K562 (cell line): ENCODE results near the gene PGGHG. TPM values are rescaled to one million over a fixed set of nuclear protein-coding genes. Genes with fewer than 3 reads are reported as not detected.
A peak's percentile ranks its signal among the peaks of the same experiment; 100 is the strongest.

Experiments
- ARID2 ChIP-seq: fragments of 450-650 bp; IDR thresholded peaks from 2 replicates; pipeline ENCODE4 v1.6.1; 2017; ENCODE audit warnings: antibody characterized with exemption, mild to moderate bottlenecking
- BACH1 ChIP-seq: fragments of 200-800 bp; sonication (Bioruptor generic); IDR thresholded peaks from 2 replicates; pipeline ENCODE4 v1.6.1; 2016; ENCODE audit warnings: missing genetic modification characterization, missing compliant biosample characterization
- CAMTA2 ChIP-seq: fragments of 250-450 bp; sonication (Bioruptor Pico); conservative IDR thresholded peaks from 2 replicates; pipeline ENCODE4 v1.5.1; 2022
- CC2D1A ChIP-seq: fragments of 450-650 bp; IDR thresholded peaks from 2 replicates; pipeline ENCODE4 v1.6.1; 2017; ENCODE audit warnings: mild to moderate bottlenecking
- CCNT2 ChIP-seq: IDR thresholded peaks from 2 replicates; pipeline ENCODE4 v1.6.1; 2011; ENCODE audit warnings: borderline replicate concordance, low read depth, mild to moderate bottlenecking, moderate library complexity, mixed read lengths, low read length; ENCODE audit not compliant: insufficient read length; ENCODE audit errors: extremely low read depth
- GATAD2A ChIP-seq: fragments of 450-650 bp; IDR thresholded peaks from 2 replicates; pipeline ENCODE4 v1.6.1; 2017
- JUND ChIP-seq, 2 experiments: IDR thresholded peaks; 2 replicates in 1 of 2; 3 replicates in 1 of 2; pipeline ENCODE4 v1.6.1; 2011; ENCODE audit warnings: borderline replicate concordance in 2 of 2, low read depth in 2 of 2, low read length in 2 of 2, improper control_type of control experiment in 1 of 2, missing biosample characterization in 1 of 2, missing genetic modification characterization in 1 of 2, missing genetic modification reagents in 1 of 2
- KLF16 ChIP-seq: IDR thresholded peaks from 2 replicates; pipeline ENCODE4 v1.6.1; 2016; ENCODE audit warnings: antibody characterized with exemption
- LEF1 ChIP-seq: fragments of 450-650 bp; IDR thresholded peaks from 2 replicates; pipeline ENCODE4 v1.6.1; 2016; ENCODE audit warnings: mild to moderate bottlenecking
- MTA3 ChIP-seq: fragments of 450-650 bp; formaldehyde crosslinking; IDR thresholded peaks from 2 replicates; pipeline ENCODE4 v1.6.1; 2017; ENCODE audit warnings: mild to moderate bottlenecking, borderline replicate concordance
- SNIP1 ChIP-seq: fragments of 450-650 bp; IDR thresholded peaks from 2 replicates; pipeline ENCODE4 v1.7.1; 2017; ENCODE audit warnings: low read depth, mild to moderate bottlenecking
- SOX6 ChIP-seq: fragments of 450-650 bp; IDR thresholded peaks from 2 replicates; pipeline ENCODE4 v1.6.1; 2014; ENCODE audit warnings: mild to moderate bottlenecking
- TCF7L2 ChIP-seq: fragments of 150-350 bp; IDR thresholded peaks from 2 replicates; pipeline ENCODE4 v1.6.1; 2016; ENCODE audit warnings: low read depth, mild to moderate bottlenecking, low read length, moderate library complexity
- ZNF282 ChIP-seq: sonication (generic); formaldehyde crosslinking; IDR thresholded peaks from 2 replicates; pipeline ENCODE4 v1.8.1; 2023; ENCODE audit warnings: missing genetic modification reagents
- ZNF551 ChIP-seq: fragments of 250-450 bp; sonication (Bioruptor Pico); IDR thresholded peaks from 2 replicates; pipeline ENCODE4 v1.5.0; 2021; ENCODE audit warnings: mild to moderate bottlenecking, moderate library complexity
- ZNF644 ChIP-seq: fragments of 200-800 bp; sonication (Bioruptor generic); IDR thresholded peaks from 2 replicates; pipeline ENCODE4 v1.6.1; 2016; ENCODE audit warnings: low read depth, missing genetic modification characterization, missing compliant biosample characterization
- polyA plus RNA-seq, 8 experiments: library from polyadenylated mRNA; depleted of rRNA in 4 of 8; stranded (reverse) in 5 of 8; unstranded in 3 of 8; fragments of >200 nt; fragmentation: Nextera tagmentation in 2 of 8; fragmentation: Illumina TruSeq in 1 of 8; extraction: Ambion mirVana in 2 of 8; extraction: Trizol in 1 of 8; gene quantifications; 2 replicates each; pipeline versions ENCODE4 v1.2.1 to v1.2.3, GENCODE V29; 2011 to 2014; ENCODE audit warnings: inconsistent platforms in 1 of 8, missing spikeins in 1 of 8
- total RNA-seq, 7 experiments: library from RNA; depleted of rRNA in 6 of 7; stranded (reverse); fragments of >200 nt in 6 of 7; fragmentation: Illumina TruSeq in 2 of 7; extraction: Trizol in 2 of 7; gene quantifications; 2 replicates each; pipeline versions ENCODE4 v1.2.1 to v1.2.3, GENCODE V29; 2011 to 2021; ENCODE audit warnings: low replicate concordance in 1 of 7
- TF ChIP-seq, protein P1 (sequence below): sonication (generic); formaldehyde crosslinking; IDR thresholded peaks from 2 replicates; pipeline ENCODE4 v1.8.0; 2022; ENCODE audit warnings: missing genetic modification reagents, mild to moderate bottlenecking, moderate library complexity, borderline replicate concordance
- TF ChIP-seq, protein P2 (sequence below): sonication (generic); formaldehyde crosslinking; IDR thresholded peaks from 2 replicates; pipeline ENCODE4 v1.8.1; 2022; ENCODE audit warnings: missing genetic modification reagents
- TF ChIP-seq, protein P3 (sequence below): sonication (generic); formaldehyde crosslinking; IDR thresholded peaks from 2 replicates; pipeline ENCODE4 v1.8.0; 2023; ENCODE audit warnings: mild to moderate bottlenecking, missing genetic modification reagents
- TF ChIP-seq, protein P4 (sequence below): fragments of 450-650 bp; IDR thresholded peaks from 2 replicates; pipeline ENCODE4 v1.7.0; 2016; ENCODE audit warnings: borderline replicate concordance

PGGHG gene
- total and polyA plus RNA-seq, 9 of the 15 experiments (the other 6 are each of a cell fraction or from before 2014, with no cell fraction given), result 0.38 to 85.1 (median 18.1) TPM

DNA sequence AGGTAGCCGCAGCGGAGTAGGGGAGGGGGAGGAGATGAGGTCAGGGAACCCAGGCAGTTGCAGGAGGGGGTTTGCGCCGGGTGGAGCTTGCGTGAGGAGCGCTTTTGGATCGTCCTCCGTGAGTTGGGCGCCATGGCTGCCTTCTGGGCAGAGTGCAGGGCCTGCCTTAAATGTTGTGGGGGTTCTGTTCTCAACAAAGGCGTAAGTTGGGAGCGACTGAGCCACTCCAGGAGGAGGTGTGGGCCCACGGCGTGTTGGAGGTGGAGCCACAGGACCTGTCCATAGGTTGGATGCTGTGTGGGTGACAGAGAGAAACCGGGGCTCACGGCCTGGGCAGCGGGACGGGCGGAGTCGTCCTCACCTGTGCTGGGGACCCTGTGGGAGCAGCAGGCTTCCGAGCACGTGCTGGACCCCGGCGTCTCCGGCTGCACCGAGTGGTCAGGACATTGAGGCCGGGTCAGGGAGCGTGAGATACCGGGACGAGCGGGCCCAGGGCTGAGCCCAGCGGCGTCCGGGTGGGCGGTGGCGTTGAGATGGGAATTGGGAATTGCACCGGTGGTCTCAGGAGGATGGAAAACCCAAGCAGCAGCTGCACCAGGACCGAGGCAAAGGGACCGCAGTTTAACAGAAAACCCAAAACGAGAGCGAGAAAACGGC lies 977 bp upstream of the PGGHG start (continued):
- TF ChIP-seq, protein P1, sequence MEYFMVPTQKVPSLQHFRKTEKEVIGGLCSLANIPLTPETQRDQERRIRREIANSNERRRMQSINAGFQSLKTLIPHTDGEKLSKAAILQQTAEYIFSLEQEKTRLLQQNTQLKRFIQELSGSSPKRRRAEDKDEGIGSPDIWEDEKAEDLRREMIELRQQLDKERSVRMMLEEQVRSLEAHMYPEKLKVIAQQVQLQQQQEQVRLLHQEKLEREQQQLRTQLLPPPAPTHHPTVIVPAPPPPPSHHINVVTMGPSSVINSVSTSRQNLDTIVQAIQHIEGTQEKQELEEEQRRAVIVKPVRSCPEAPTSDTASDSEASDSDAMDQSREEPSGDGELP, result no peak
- peak; percentile 24; the same call in 1 of the 2 replicates for TF ChIP-seq MTA3
- TF ChIP-seq, protein P2, sequence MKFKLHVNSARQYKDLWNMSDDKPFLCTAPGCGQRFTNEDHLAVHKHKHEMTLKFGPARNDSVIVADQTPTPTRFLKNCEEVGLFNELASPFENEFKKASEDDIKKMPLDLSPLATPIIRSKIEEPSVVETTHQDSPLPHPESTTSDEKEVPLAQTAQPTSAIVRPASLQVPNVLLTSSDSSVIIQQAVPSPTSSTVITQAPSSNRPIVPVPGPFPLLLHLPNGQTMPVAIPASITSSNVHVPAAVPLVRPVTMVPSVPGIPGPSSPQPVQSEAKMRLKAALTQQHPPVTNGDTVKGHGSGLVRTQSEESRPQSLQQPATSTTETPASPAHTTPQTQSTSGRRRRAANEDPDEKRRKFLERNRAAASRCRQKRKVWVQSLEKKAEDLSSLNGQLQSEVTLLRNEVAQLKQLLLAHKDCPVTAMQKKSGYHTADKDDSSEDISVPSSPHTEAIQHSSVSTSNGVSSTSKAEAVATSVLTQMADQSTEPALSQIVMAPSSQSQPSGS, result no peak
- TF ChIP-seq ZNF551 (CRISPR knock-in tag), result no peak
- no peak for TF ChIP-seq ARID2
- no peak for TF ChIP-seq CAMTA2 (CRISPR knock-in tag)
- TF ChIP-seq, protein P3, sequence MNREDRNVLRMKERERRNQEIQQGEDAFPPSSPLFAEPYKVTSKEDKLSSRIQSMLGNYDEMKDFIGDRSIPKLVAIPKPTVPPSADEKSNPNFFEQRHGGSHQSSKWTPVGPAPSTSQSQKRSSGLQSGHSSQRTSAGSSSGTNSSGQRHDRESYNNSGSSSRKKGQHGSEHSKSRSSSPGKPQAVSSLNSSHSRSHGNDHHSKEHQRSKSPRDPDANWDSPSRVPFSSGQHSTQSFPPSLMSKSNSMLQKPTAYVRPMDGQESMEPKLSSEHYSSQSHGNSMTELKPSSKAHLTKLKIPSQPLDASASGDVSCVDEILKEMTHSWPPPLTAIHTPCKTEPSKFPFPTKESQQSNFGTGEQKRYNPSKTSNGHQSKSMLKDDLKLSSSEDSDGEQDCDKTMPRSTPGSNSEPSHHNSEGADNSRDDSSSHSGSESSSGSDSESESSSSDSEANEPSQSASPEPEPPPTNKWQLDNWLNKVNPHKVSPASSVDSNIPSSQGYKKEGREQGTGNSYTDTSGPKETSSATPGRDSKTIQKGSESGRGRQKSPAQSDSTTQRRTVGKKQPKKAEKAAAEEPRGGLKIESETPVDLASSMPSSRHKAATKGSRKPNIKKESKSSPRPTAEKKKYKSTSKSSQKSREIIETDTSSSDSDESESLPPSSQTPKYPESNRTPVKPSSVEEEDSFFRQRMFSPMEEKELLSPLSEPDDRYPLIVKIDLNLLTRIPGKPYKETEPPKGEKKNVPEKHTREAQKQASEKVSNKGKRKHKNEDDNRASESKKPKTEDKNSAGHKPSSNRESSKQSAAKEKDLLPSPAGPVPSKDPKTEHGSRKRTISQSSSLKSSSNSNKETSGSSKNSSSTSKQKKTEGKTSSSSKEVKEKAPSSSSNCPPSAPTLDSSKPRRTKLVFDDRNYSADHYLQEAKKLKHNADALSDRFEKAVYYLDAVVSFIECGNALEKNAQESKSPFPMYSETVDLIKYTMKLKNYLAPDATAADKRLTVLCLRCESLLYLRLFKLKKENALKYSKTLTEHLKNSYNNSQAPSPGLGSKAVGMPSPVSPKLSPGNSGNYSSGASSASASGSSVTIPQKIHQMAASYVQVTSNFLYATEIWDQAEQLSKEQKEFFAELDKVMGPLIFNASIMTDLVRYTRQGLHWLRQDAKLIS, result no peak
- no peak for TF ChIP-seq BACH1 (tag)
- TF ChIP-seq JUND (IDR thresholded peaks at IDR 0.05; ENCODE audit: borderline replicate concordance, low read depth, low read length), result no peak
- TF ChIP-seq JUND (tag; IDR thresholded peaks at IDR 0.05; ENCODE audit: borderline replicate concordance, low read depth, low read length), result no peak
- no peak for TF ChIP-seq TCF7L2
- TF ChIP-seq ZNF282 (CRISPR knock-in tag), result peak; percentile 65; the same call in 1 of the 2 replicates
- no peak for TF ChIP-seq KLF16
- no peak for TF ChIP-seq SOX6
- TF ChIP-seq ZNF644 (tag), result no peak
- TF ChIP-seq, protein P4, sequence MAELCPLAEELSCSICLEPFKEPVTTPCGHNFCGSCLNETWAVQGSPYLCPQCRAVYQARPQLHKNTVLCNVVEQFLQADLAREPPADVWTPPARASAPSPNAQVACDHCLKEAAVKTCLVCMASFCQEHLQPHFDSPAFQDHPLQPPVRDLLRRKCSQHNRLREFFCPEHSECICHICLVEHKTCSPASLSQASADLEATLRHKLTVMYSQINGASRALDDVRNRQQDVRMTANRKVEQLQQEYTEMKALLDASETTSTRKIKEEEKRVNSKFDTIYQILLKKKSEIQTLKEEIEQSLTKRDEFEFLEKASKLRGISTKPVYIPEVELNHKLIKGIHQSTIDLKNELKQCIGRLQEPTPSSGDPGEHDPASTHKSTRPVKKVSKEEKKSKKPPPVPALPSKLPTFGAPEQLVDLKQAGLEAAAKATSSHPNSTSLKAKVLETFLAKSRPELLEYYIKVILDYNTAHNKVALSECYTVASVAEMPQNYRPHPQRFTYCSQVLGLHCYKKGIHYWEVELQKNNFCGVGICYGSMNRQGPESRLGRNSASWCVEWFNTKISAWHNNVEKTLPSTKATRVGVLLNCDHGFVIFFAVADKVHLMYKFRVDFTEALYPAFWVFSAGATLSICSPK, result no peak
- no peak for TF ChIP-seq LEF1
- TF ChIP-seq CC2D1A, result no peak
- 0 out of 2 replicates have a peak, but pooled peaks have one; percentile 28 for TF ChIP-seq GATAD2A
- peak; percentile 51 for TF ChIP-seq CCNT2
- no peak for TF ChIP-seq SNIP1
